A549 (cell line): Measurements from ENCODE around the gene IZUMO4. TPM values are rescaled to one million over a fixed set of nuclear protein-coding genes. Genes with fewer than 3 reads are reported as not detected.
A peak's percentile ranks its signal among the peaks of the same experiment; 100 is the strongest.

Experiments
- ATAC-seq, 2 experiments: fragments of 200-7000 bp in 1 of 2; fragments of >200 bp in 1 of 2; cut with Nextera tagmentation in 1 of 2; cut with Tn5 transposase in 1 of 2; 3 replicates each; pipeline versions ENCODE4 v1.8.0 to v1.9.1; 2018 to 2020; ENCODE audit warnings: mild to moderate bottlenecking in 1 of 2, moderate library complexity in 1 of 2
- CTCF ChIA-PET: fragments of 300-600 bp; sonication (Branson Sonifier 250); formaldehyde crosslinking; extraction: SDS; loops from one replicate; lab custom pipeline; 2021; ENCODE audit warnings: antibody characterized with exemption, inconsistent platforms; lab: Yijun Ruan, JAX
- POLR2A ChIA-PET: fragments of 350-600 bp; formaldehyde crosslinking; extraction: SDS; loops from one replicate; lab custom pipeline; 2021; ENCODE audit warnings: antibody characterized with exemption, inconsistent platforms; lab: Yijun Ruan, JAX
- DNase-seq, 2 experiments: peaks; one replicate each; pipeline versions ENCODE4 v3.0.0 to v3.0.0-alpha.2; 2011 to 2016; ENCODE audit warnings: low read depth in 1 of 2, low spot score in 1 of 2
- FAIRE-seq: peaks from 2 replicates; lab custom pipeline; 2011; peaks lifted over from hg19 to GRCh38; lab: Jason Lieb, UNC
- H3K27ac ChIP-seq, 2 experiments: fragments of >200 bp; sonication (Bioruptor Twin); formaldehyde crosslinking; 3 replicates each; pipeline ENCODE4 v1.5.1; 2016 to 2017
- H3K4me1 ChIP-seq: fragments of >200 bp; sonication (Bioruptor Twin); formaldehyde crosslinking; 3 replicates; pipeline ENCODE4 v1.6.1; 2016
- H3K4me2 ChIP-seq: fragments of >200 bp; sonication (Bioruptor Twin); formaldehyde crosslinking; 3 replicates; pipeline ENCODE4 v1.6.1; 2016
- H3K4me3 ChIP-seq: fragments of >200 bp; sonication (Bioruptor Twin); formaldehyde crosslinking; 3 replicates; pipeline ENCODE4 v1.5.1; 2016
- H3K9me3 ChIP-seq: fragments of >200 bp; sonication (Bioruptor Twin); formaldehyde crosslinking; 3 replicates; pipeline ENCODE4 v1.6.1; 2016
- CBX8 ChIP-seq: fragments of 200-600 bp; sonication (generic); IDR thresholded peaks from 2 replicates; pipeline ENCODE4 v1.6.1; 2016
- CHD2 ChIP-seq: fragments of 150-350 bp; IDR thresholded peaks from 2 replicates; pipeline ENCODE4 v1.6.1; 2014; ENCODE audit warnings: low read length; ENCODE audit not compliant: partially characterized antibody
- EP300 ChIP-seq, 2 experiments: fragments of >200 bp; sonication (Bioruptor Twin); formaldehyde crosslinking; IDR thresholded peaks; 2 replicates in 1 of 2; 3 replicates in 1 of 2; pipeline ENCODE4 v1.6.1; 2016 to 2017
- ESRRA ChIP-seq: fragments of 150-350 bp; IDR thresholded peaks from 2 replicates; pipeline ENCODE4 v1.6.1; 2014; ENCODE audit warnings: mild to moderate bottlenecking, low read length, borderline replicate concordance
- FOSL2 ChIP-seq, 2 experiments: fragments of 450-650 bp in 1 of 2; fragments of >200 bp in 1 of 2; sonication (Bioruptor Twin) in 1 of 2; formaldehyde crosslinking; IDR thresholded peaks; 2 replicates each; pipeline versions ENCODE4 v1.5.0 to v1.6.1; 2016 to 2020; ENCODE audit warnings: mild to moderate bottlenecking in 1 of 2, moderate library complexity in 1 of 2
- GATA3 ChIP-seq: IDR thresholded peaks from 2 replicates; pipeline ENCODE4 v1.6.1; 2012; ENCODE audit warnings: borderline replicate concordance
- JUN ChIP-seq, 2 experiments: fragments of >200 bp; sonication (Bioruptor Twin); formaldehyde crosslinking; IDR thresholded peaks; 2 replicates in 1 of 2; 3 replicates in 1 of 2; pipeline ENCODE4 v1.6.1; 2016 to 2017
- JUNB ChIP-seq: fragments of >200 bp; sonication (Bioruptor Twin); formaldehyde crosslinking; IDR thresholded peaks from 2 replicates; pipeline ENCODE4 v1.6.1; 2016
- MAFK ChIP-seq: fragments of 450-650 bp; IDR thresholded peaks from 2 replicates; pipeline ENCODE4 v1.6.1; 2014; ENCODE audit not compliant: partially characterized antibody
- POLR2AphosphoS2 ChIP-seq: conservative IDR thresholded peaks from 2 replicates; pipeline ENCODE4 v1.6.1; 2012; ENCODE audit warnings: low read length, improper control_type of control experiment, inconsistent platforms
- RFX5 ChIP-seq: fragments of 450-650 bp; IDR thresholded peaks from 2 replicates; pipeline ENCODE4 v1.7.1; 2014; ENCODE audit warnings: antibody characterized with exemption, mild to moderate bottlenecking, moderate library complexity
- WGBS: methylation state at CpG from one replicate; pipeline ENCODE4 v1.1.6; 2017; ENCODE audit errors: missing lambda C conversion rate; 5-methylcytosine and 5-hydroxymethylcytosine counted together
- polyA minus RNA-seq: library from RNA; depleted of rRNA, polyadenylated mRNA; stranded (reverse); fragments of >200 nt; gene quantifications from 2 replicates; pipeline ENCODE4 v1.2.3, GENCODE V29; 2011; rRNA and poly(A)+ RNA removed
- polyA plus RNA-seq, 4 experiments: library from polyadenylated mRNA; depleted of rRNA in 3 of 4; stranded (reverse); fragments of >200 nt; fragmentation: RNase III in 1 of 4; extraction: RNeasy Plus Mini Kit Qiagen cat#74134 plus additional on column Dnase treatment in 1 of 4; gene quantifications; 2 replicates in 3 of 4; 3 replicates in 1 of 4; pipeline ENCODE4 v1.2.3, GENCODE V29; 2011 to 2017
- TF ChIP-seq, protein P1 (sequence below): fragments of >200 bp; sonication (Bioruptor Twin); formaldehyde crosslinking; IDR thresholded peaks from 3 replicates; pipeline ENCODE4 v1.5.1; 2016
- TF ChIP-seq, protein P2 (sequence below): IDR thresholded peaks from 2 replicates; pipeline ENCODE4 v1.6.1; 2012
- TF ChIP-seq, protein P3 (sequence below): IDR thresholded peaks from 2 replicates; pipeline ENCODE4 v1.6.1; 2012
- TF ChIP-seq, protein P4 (sequence below): IDR thresholded peaks from 2 replicates; pipeline ENCODE4 v1.6.1; 2012; ENCODE audit warnings: low read depth, borderline replicate concordance
- TF ChIP-seq, protein P5 (sequence below): fragments of 450-650 bp; IDR thresholded peaks from 2 replicates; pipeline ENCODE4 v1.6.1; 2014; ENCODE audit warnings: antibody characterized with exemption

IZUMO4 gene, protein sequence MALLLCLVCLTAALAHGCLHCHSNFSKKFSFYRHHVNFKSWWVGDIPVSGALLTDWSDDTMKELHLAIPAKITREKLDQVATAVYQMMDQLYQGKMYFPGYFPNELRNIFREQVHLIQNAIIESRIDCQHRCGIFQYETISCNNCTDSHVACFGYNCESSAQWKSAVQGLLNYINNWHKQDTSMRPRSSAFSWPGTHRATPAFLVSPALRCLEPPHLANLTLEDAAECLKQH
- 0.36 and 0.70 TPM in 2 replicates for polyA plus RNA-seq (2011; rRNA removed)
- polyA plus RNA-seq (2012; cell fraction: cytosol; rRNA removed), result 0.29 and 0.32 TPM in 2 replicates
- 7.6 and 8.6 TPM in 2 replicates for polyA plus RNA-seq (2012; cell fraction: nucleus; rRNA removed)
- polyA plus RNA-seq (2017; fragmentation: RNase III; extraction: RNeasy Plus Mini Kit Qiagen cat#74134 plus additional on column Dnase treatment), result 1.0 to 1.8 TPM (median 1.0 TPM) in 3 replicates
- polyA minus RNA-seq, result 0.33 and 0.44 TPM in 2 replicates

DNA sequence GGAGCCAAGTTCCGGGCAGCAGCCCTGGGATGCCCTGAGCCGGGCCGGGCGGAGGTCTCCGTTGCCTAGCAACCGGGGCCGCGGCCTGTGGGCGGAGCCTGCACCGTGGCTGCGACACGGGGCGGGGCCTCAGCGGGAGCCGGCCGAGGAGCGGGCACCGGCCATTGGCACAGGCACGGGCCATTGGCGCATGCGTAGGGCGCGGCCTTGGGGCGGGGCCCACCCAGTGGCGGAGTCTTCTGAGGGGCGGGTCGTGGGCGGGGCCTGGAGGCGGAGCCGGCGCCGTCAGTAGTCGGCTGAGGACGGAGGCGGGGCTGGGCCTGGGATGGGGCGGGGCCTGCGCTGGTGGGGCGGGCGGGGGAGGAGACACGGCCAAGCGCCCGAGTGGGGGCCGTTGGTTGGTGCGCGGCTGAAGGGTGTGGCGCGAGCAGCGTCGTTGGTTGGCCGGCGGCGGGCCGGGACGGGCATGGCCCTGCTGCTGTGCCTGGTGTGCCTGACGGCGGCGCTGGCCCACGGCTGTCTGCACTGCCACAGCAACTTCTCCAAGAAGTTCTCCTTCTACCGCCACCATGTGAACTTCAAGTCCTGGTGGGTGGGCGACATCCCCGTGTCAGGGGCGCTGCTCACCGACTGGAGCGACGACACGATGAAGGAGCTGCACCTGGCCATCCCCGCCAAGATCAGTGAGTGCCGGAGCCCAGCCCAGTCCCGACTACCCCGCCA is at the start of gene IZUMO4:
TSS of gene IZUMO4 (plus strand) at position 436 of the 723 bp plus-strand sequence. CDS start at position 467, 31 bp downstream.
- Histone ChIP-seq H3K4me3 (peak within 1 kb of the TSS; percentile 69), H3K27ac (peak within 1 kb of the TSS; percentile 97), H3K9me3 (no peaks in the 10 kb centered on the region), H3K4me2 (peak within 1 kb of the TSS; percentile 80), H3K4me1 (peaks cover 14% of the 10 kb centered on the region; the same call in 1 of the 3 replicates)
- TF ChIP-seq EP300 (IDR thresholded peaks at IDR 0.05), result no peak
- TF ChIP-seq, protein P1, sequence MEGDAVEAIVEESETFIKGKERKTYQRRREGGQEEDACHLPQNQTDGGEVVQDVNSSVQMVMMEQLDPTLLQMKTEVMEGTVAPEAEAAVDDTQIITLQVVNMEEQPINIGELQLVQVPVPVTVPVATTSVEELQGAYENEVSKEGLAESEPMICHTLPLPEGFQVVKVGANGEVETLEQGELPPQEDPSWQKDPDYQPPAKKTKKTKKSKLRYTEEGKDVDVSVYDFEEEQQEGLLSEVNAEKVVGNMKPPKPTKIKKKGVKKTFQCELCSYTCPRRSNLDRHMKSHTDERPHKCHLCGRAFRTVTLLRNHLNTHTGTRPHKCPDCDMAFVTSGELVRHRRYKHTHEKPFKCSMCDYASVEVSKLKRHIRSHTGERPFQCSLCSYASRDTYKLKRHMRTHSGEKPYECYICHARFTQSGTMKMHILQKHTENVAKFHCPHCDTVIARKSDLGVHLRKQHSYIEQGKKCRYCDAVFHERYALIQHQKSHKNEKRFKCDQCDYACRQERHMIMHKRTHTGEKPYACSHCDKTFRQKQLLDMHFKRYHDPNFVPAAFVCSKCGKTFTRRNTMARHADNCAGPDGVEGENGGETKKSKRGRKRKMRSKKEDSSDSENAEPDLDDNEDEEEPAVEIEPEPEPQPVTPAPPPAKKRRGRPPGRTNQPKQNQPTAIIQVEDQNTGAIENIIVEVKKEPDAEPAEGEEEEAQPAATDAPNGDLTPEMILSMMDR, result 0 out of 3 replicates have a peak, but pooled peaks have one; percentile 8
- TF ChIP-seq JUN (IDR thresholded peaks at IDR 0.05), result peak in 1 of 2 experiments; percentile 2; a peak in 1 of 5 replicates
- FAIRE-seq (no peak), DNase-seq (peak; percentile 82 to 97), ATAC-seq (peak; percentile 88 to 95)
- ChIA-PET CTCF (interaction anchor here (0.8 to 1.3 kb wide), 3 partner anchors 12 to 32 kb away, joined by 3 to 4 read pairs (median 4); no protein-coding TSS in a partner anchor), POLR2A (no interaction called here)
- no CpG with 5 or more reads among the region's 70 CpGs for WGBS

DNA sequence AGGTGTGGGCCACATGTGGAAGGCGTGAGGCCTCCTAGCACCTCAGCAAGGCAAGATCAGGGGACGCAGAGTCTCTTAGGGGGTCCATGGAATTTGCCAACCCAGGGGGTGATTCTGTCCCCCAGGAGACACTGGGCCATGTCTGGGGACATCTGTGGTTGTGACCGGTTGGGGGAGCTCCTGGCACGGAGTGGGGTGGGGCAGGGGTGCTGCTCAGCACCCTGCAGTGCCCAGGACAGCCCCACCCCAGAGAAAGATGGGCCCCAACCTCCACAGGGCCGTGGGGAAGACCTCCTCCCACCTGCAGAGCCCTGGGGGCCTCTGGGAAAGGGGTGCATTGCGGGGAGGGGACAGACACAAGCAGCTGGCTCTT is 49.7 kb upstream of the IZUMO4 start:
- 0 out of 3 replicates have a peak overlapping the region, but pooled peaks have one; percentile 5 for H3K4me3 ChIP-seq
- no peak for TF ChIP-seq CHD2
- TF ChIP-seq, protein P1, result 0 out of 3 replicates have a peak, but pooled peaks have one; percentile 8
- ChIA-PET CTCF (interaction anchor here (1.1 to 3.9 kb wide), 4 partner anchors 9 to 27 kb away, joined by 3 to 19 read pairs (median 5); no protein-coding TSS in a partner anchor), POLR2A (no interaction called here)
- no peak for DNase-seq
- H3K4me2 ChIP-seq, result peak overlapping the region; percentile 85
- no peak for FAIRE-seq
- WGBS, result 58% methylated on average over 2 of the region's 6 CpGs
- H3K9me3 ChIP-seq, result no peaks in the 10 kb centered on the region
- H3K4me1 ChIP-seq, result peaks cover 79% of the 10 kb centered on the region
- peak overlapping the region; percentile 95 to 100 for H3K27ac ChIP-seq
- no peak for ATAC-seq

DNA sequence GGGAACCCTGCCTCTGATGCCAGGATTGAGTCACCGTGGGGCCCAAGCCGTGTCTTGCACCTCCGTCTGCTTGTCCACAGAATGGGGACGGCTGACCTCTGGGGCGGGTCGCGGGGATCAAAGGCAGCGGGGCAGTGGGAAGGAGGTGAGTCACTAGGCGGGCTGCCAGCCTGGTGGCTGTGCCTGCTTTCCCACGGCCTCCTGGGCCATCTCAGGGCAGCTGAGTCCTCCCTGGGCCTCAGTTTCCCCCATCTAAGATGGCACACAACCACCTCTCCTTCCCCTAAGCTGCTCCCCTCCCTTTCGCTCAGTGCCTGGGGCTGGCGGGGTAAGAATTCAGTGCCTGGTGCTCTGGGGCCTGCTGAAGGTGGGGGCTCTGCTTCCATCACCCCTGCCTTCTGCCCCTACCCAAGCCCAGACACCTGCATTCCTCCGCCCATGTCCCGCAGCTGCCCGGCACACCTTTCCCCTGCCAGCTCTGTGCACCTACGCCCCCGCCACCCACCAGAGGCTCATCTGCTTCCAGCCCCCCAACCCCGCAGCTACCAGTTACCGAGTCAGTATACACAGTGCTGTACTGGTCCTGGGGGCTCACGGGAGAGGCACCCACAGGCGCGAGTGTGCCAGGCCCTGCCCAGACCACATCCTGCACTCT is 49.1 kb upstream of the IZUMO4 start:
- H3K4me3 ChIP-seq, result peak overlapping the region; percentile 99; the same call in 2 of the 3 replicates
- TF ChIP-seq, protein P2, sequence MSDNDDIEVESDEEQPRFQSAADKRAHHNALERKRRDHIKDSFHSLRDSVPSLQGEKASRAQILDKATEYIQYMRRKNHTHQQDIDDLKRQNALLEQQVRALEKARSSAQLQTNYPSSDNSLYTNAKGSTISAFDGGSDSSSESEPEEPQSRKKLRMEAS, result 0 out of 2 replicates have a peak, but pooled peaks have one; percentile 48
- TF ChIP-seq CBX8 (no peak), JUNB (peak; percentile 59), GATA3 (peak; percentile 39; the same call in 1 of the 2 replicates), EP300 (IDR thresholded peaks at IDR 0.05) (no peak), RFX5 (no peak), JUN (IDR thresholded peaks at IDR 0.05) (peak in 1 of 2 experiments; percentile 55; a peak in 1 of 5 replicates), POLR2AphosphoS2 (no peak), FOSL2 (IDR thresholded peaks at IDR 0.05) (peak; percentile 62), FOSL2 (CRISPR knock-in tag; IDR thresholded peaks at IDR 0.05) (peak; percentile 76), ESRRA (no peak), CHD2 (no peak), MAFK (no peak)
- TF ChIP-seq, protein P3, sequence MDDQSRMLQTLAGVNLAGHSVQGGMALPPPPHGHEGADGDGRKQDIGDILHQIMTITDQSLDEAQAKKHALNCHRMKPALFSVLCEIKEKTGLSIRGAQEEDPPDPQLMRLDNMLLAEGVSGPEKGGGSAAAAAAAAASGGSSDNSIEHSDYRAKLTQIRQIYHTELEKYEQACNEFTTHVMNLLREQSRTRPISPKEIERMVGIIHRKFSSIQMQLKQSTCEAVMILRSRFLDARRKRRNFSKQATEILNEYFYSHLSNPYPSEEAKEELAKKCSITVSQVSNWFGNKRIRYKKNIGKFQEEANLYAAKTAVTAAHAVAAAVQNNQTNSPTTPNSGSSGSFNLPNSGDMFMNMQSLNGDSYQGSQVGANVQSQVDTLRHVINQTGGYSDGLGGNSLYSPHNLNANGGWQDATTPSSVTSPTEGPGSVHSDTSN, result no peak
- TF ChIP-seq, protein P4, sequence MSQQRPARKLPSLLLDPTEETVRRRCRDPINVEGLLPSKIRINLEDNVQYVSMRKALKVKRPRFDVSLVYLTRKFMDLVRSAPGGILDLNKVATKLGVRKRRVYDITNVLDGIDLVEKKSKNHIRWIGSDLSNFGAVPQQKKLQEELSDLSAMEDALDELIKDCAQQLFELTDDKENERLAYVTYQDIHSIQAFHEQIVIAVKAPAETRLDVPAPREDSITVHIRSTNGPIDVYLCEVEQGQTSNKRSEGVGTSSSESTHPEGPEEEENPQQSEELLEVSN, result no peak
- TF ChIP-seq, protein P5, sequence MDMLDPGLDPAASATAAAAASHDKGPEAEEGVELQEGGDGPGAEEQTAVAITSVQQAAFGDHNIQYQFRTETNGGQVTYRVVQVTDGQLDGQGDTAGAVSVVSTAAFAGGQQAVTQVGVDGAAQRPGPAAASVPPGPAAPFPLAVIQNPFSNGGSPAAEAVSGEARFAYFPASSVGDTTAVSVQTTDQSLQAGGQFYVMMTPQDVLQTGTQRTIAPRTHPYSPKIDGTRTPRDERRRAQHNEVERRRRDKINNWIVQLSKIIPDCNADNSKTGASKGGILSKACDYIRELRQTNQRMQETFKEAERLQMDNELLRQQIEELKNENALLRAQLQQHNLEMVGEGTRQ, result no peak
- DNase-seq (peak; percentile 53 to 75), FAIRE-seq (no peak), ATAC-seq (0 out of 6 replicates have a peak, but pooled peaks of 1 of the 2 experiments have one; percentile 1)
- H3K27ac ChIP-seq, result peak overlapping the region; percentile 95 to 100
- H3K9me3 ChIP-seq, result no peaks in the 10 kb centered on the region
- H3K4me1 ChIP-seq, result peaks cover 78% of the 10 kb centered on the region
- POLR2A ChIA-PET, result no interaction called here
- 29% methylated on average over 13 of the region's 22 CpGs for WGBS
- CTCF ChIA-PET, result interaction anchor here (1.1 to 3.9 kb wide), 6 partner anchors 8 to 28 kb away, joined by 3 to 19 read pairs (median 4); no protein-coding TSS in a partner anchor
- peak overlapping the region; percentile 85 for H3K4me2 ChIP-seq
